ENCODE measurements around the gene ABCC1.
A peak's percentile ranks its signal among the peaks of the same experiment; 100 is the strongest.

ABCC1 gene

DNA sequence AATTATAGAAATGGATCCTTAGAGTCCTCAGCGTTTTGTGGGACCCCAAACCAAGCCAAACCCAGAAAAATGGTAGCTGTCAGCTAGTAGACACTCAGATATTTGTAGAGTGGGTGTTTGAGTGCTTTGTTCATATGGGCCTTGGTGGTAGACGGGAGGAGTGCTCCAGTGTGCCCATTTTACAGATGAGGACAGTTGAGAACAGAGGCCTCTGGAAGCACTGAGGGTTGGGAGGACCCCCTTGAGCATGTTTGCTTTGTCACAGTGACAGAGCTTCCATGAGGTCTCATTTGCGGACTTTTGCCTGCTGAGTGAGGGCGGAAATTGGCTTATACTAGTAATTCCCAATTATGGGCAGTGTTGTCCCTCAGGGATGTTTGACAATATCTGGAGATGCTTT, 162.2 kb downstream of the ABCC1 start:
- no peak for DNase-seq (ENCODE audit: low read depth)

DNA sequence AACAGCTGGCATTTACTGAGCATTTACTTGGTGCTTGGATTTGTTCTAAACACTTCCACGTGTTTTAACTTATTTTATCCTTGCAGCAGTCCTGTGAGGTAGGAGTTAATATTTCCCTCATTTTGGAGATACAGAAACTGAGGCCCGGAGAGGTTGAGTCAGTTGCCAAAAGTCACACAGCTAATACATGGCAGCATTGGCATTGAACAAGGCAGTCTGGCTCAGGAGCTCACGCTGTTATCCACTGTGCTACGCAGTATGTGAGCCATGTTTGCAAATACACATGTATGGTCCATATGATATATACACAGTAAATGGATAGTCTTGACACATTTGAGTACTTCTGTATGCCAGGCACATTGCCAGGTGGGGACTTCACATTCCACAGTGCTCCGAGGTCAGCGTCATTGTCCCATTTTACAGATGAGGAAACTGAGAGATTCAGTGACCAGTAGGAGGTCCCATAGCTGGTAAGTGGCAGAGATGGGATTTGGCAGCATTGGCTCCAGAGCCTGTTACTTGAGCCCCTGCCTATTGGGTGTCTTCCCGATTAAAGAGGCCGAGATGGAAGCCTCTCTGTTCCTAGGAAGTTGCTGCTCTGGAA, 163.1 kb downstream of the ABCC1 start:
- DNase-seq (ENCODE audit: low read depth), result no peak

- DNase-seq (ENCODE audit: low read depth), result no peak
These were observed 163.7 kb downstream of the ABCC1 start for GRCh38 chr16:16113076-16113475.

DNA sequence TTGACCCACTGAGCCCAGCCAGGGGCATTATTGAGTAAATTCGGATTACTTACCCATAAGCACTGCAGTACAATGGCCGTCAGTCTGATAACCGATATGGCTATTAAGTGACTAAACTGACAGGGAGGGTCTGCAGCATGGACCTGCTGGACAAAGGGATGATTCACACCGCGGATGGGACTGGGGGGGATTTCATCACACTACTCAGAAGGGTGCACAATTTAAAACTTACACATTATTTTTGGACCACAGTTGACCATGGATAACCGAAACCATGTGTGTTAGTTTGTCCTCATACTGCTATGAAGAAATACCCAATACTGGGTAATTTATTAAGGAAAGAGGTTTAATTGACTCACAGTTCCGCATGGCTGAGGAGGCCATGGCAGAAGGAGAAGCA, 167.4 kb downstream of the ABCC1 start:
- no peak for DNase-seq (ENCODE audit: low read depth)

- no peak for DNase-seq (ENCODE audit: low read depth)
These were observed 168.9 kb downstream of the ABCC1 start for GRCh38 chr16:16118337-16118736.

GRCh38 chr16:16120044-16120381, 170.6 kb downstream of the ABCC1 start:
- no peak for DNase-seq (ENCODE audit: low read depth)

DNA sequence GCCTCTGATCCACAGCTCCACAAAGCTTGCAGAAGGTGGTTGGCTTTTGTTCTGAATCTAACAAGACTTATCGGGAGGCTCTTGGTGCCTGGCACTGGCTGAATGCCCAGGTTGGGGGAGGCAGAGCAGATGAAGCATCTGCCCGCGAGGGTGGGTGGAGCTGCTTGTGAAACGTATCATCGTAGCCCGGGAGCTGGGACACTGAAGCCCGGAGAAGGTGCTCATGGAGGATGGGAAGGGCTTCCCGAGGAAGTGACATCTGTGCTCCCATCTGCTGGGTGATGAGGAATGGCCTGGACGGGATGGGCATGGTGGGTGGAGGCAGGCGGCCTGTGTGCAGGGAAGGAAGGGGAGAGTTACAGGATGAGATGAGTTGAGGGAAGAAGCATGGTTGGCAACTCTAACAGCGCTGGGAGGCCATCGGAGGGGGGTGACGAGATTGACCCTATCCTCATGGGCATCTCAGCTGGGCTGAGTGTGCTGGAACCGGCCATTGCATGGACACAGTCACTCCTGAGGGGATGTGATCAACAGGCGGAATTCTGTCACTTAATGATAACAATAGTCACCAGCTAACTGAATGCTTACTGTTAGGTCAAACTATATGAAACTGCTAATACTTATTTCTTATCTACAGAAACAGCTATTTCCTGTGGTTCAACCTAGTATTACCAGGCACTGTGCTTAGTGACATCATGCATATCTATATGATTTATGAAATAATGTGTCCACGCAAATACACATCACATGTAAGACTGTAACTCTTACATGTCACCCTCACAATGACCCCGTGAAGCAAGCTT, 171.2 kb downstream of the ABCC1 start:
- peak; percentile 28 for DNase-seq (ENCODE audit: low read depth)

DNA sequence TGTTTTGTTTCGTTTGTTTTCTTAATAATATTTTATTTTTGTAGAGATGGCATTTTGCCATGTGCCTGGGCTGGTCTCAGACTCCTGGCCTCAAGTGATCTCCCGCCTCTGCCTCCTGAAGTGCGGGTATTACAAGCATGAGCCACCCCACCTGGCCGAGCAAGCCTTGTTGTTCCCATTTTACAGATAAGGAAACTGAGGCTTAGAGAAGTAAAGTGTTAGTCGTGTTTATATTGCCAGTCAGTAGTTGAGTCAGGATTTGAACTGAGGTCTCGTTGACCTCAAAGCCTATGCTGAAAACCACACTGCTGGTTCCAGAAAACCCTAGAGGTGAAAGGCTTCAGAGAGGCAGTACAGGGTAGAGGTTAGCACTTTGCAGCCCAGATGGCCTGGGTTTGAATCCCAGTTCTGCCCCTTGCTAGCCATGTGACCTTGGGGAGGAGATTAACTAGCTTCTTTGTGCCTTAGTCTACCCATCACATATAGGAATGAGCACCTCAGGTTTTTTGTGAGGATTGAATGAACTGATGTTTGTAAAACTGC, 171.8 kb downstream of the ABCC1 start:
- DNase-seq (ENCODE audit: low read depth), result no peak

GRCh38 chr16:16122264-16122663, 172.8 kb downstream of the ABCC1 start:
- DNase-seq (ENCODE audit: low read depth), result no peak

DNA sequence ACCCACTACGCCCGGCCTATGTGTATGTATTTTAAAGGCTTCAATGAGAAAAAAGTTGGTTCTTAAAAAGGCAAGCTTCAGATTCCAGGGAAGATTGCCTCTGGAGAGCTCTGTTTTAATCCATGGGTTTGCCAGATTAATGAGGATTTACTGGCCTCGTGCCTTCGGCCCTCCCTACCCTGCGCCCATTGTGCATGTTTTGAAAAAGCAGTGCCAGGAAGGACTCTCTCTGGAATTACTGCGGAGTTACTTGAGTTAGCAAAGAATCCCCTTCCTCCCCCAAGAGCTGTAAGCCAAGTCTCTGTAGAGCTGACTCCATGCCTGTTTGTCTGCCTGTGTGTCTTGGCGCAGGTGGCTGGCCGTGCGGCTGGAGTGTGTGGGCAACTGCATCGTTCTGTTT, 175.0 kb downstream of the ABCC1 start:
- DNase-seq (ENCODE audit: low read depth), result no peak

GRCh38 chr16:16124974-16125373, 175.6 kb downstream of the ABCC1 start:
- DNase-seq (ENCODE audit: low read depth), result no peak

DNA sequence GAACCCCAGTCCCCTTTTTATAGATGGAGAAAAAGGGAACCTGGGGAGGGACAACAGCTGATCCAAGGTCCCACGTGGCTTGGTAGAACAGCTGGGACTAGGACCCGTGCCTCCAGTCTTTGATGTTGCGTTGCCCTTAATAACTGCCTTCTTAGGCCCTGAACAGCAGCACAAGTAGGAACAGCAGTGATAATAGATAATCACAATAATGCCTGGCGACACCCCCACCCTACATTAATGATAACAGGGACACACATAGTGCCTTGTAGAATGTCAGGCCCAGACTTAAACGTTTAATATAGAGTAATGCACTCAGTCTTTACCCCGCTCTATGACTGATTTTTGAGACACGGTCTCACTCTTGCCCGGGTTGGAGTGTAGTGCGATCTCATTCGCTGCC, 177.5 kb downstream of the ABCC1 start:
- DNase-seq (ENCODE audit: low read depth), result no peak

DNA sequence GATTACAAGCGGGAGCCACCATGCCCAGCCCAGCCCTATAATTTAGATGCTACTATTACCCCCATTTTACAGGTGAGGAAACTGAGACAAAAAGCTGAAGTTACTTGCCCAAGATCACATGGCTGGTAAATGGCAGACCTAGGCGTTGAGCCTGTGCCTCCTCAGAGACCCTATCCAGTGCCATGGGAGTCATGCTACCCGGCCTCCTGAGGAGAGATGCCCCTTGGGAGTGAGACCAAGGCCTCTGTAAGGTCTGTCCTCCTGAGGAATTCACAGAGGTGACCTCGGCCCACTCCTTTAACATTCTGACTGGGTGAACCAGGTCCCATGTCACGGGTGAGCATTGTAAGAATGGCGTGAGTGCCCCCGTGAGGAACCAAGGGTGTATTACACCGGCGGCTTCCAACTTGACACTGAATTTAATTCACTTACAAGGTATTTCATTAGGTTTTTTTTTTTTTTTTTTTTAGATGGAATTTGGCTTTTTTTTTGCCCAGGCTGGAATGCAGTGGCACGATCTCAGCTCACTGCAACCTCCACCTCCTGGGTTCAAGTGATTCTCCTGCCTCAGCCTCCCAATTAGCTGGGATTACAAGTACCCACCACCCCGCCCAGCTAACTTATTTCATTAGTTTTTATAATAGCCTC, 178.2 kb downstream of the ABCC1 start:
- DNase-seq (ENCODE audit: low read depth), result peak; percentile 65

GRCh38 chr16:16131204-16131603, 181.8 kb downstream of the ABCC1 start:
- DNase-seq (ENCODE audit: low read depth), result no peak

- no peak for DNase-seq (ENCODE audit: low read depth)
These were observed 182.2 kb downstream of the ABCC1 start for GRCh38 chr16:16131659-16132058.

- DNase-seq (ENCODE audit: low read depth), result no peak
These were observed 184.7 kb downstream of the ABCC1 start for GRCh38 chr16:16133943-16134604.

- DNase-seq (ENCODE audit: low read depth), result no peak
These were observed 187.2 kb downstream of the ABCC1 start for GRCh38 chr16:16136588-16136987.

DNA sequence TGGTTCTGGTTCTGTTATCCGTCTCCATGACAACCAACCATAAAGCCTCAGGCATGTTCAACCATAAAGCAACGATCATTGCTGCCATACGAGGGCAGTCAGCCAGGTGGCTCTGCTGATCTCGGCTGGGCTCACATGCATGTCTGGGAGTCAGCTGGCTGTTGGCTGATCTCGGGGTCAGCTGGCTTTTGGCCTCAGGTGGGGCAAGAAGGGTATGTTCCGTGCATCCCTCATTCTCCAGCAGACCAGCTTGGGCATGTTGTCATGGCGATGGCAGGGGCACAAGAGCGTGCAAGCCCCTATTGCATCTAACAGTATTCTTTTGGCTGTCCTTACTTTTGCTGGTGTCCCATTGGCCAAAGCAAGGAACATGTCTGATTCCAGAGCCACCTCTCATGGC, 187.7 kb downstream of the ABCC1 start:
- DNase-seq (ENCODE audit: low read depth), result no peak

DNA sequence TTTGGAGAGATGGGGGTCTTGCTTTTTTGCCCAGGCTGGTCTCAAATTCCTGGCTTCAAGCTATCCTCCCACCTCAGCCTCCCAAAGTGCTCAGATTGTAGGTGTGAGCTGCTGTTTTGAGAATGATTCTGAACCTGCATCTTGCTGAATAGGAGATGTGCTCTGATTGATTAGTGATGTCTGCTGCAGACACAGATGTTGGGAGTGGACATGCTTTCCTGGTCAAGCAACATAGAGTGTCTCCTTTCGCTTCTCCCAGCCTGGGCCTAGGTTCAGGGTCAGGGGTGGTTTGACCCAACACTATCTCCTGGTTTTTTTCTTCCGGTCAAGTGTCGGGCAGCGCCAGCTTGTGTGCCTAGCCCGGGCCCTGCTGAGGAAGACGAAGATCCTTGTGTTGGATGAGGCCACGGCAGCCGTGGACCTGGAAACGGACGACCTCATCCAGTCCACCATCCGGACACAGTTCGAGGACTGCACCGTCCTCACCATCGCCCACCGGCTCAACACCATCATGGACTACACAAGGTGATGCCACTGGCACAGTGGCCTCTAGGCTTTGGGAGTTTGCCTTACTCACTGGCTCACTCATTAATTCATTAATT, 188.7 kb downstream of the ABCC1 start:
- no peak for DNase-seq (ENCODE audit: low read depth)

DNA sequence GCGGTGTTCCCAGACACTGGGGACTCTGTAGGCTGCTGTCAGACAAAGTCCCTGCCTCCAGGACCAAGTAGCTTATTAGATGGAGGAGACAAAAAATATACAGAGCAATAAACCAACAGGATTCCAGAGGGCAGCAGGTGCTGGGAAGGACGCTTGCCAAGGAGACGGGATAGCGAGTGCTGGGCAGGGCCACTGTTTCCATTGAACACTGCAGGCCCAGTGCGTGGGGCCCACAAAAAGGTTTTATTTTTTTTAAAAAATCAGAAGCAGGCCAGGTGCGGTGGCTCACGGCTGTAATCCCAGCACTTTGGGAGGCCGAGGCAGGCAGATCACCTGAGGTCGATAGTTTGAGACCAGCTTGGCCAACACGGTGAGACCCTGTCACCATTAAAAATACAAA, 189.6 kb downstream of the ABCC1 start:
- DNase-seq (ENCODE audit: low read depth), result no peak

GRCh38 chr16:16139806-16140205, 190.4 kb downstream of the ABCC1 start:
- DNase-seq (ENCODE audit: low read depth), result no peak

GRCh38 chr16:16140537-16140936, 191.1 kb downstream of the ABCC1 start:
- DNase-seq (ENCODE audit: low read depth), result no peak
